Body of pancreas (tissue), 4 donors: Measurements from ENCODE around the gene TSLP.

Experiments used
- POLR2A ChIP-seq, 3 donors: fragments of 450-650 bp; IDR thresholded peaks; one replicate each; pipeline ENCODE4 v1.6.1; 2016; ENCODE audit warnings: antibody characterized with exemption in 3 of 3, mild to moderate bottlenecking in 2 of 3
- TF ChIP-seq, protein P1 (sequence below), 7 experiments: fragments of 450-650 bp in 4 of 7; fragments of 200-600 bp in 3 of 7; sonication (generic) in 3 of 7; IDR thresholded peaks; one replicate each; pipeline ENCODE4 v1.5.1; 2016 to 2019; ENCODE audit warnings: antibody characterized with exemption in 7 of 7

GRCh38 chr5:111121926-111122325, 50.4 kb downstream of the TSLP start:
- TF ChIP-seq, protein P1, sequence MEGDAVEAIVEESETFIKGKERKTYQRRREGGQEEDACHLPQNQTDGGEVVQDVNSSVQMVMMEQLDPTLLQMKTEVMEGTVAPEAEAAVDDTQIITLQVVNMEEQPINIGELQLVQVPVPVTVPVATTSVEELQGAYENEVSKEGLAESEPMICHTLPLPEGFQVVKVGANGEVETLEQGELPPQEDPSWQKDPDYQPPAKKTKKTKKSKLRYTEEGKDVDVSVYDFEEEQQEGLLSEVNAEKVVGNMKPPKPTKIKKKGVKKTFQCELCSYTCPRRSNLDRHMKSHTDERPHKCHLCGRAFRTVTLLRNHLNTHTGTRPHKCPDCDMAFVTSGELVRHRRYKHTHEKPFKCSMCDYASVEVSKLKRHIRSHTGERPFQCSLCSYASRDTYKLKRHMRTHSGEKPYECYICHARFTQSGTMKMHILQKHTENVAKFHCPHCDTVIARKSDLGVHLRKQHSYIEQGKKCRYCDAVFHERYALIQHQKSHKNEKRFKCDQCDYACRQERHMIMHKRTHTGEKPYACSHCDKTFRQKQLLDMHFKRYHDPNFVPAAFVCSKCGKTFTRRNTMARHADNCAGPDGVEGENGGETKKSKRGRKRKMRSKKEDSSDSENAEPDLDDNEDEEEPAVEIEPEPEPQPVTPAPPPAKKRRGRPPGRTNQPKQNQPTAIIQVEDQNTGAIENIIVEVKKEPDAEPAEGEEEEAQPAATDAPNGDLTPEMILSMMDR (IDR thresholded peaks at IDR 0.05) = no peak
- TF ChIP-seq POLR2A (IDR thresholded peaks at IDR 0.05) = no peak
